SU-DHL-6 (cell line): ENCODE measurements around the gene THG1L.

Experiments
- CTCF ChIP-seq: fragments of 200-600 bp; sonication (generic); IDR thresholded peaks from one replicate; pipeline ENCODE4 v1.5.1; 2017; ENCODE audit warnings: antibody characterized with exemption, mild to moderate bottlenecking, low read length, moderate library complexity; ENCODE audit not compliant: insufficient read depth, poor library complexity, severe bottlenecking
- EZH2phosphoT487 ChIP-seq: fragments of 200-600 bp; sonication (generic), shearing (Covaris generic); conservative IDR thresholded peaks from 2 replicates; pipeline ENCODE4 v1.6.1; 2018; ENCODE audit warnings: mild to moderate bottlenecking, antibody characterized with exemption, low read length, moderate library complexity, mixed read lengths

DNA sequence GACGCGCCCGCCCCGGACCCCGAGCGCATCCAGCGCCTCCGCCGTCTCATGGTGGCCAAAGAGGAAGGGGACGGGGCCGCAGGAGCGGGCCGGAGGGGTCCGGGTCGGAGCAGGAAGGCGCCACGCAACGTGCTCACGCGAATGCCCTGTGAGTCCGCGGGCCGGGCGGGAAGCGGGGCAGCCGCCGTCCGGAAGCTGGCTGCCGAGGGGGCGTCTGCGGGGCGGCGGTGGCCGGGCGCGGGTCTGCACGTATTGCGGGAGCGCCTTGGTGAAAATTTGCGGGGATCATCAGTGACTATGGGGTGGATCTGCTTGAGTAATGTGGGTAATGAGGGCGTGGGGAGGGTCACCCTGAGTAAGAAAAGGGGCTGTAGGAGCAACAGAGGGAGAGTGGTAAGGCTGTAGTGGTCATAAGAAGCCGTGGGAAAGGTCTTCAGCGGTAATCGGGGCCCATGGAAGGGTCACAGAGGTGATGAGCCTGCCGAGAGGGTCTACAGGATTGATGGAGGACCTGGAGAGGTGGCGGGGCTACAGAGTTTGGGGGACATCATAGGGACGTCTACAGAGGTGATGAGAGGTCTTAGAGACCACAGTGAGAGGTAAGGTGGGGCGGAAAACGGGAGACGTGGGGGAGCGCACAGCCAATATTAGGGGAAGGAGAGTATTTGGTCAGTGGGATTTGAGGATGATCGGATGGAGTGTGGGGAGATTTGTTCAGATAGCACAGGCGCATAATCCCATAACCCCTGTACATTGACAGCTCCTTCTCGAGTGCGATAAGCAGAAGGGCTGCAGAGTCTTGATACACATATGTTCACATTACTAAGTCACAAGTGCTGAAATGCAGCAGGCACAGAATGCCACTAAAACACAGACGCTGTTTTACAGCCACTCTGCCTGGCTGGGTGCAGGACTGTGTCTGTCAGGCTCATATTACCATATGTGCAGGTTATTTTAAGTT is 13.1 kb downstream of the THG1L start:
- TF ChIP-seq CTCF (no peak), EZH2phosphoT487 (no peak)
